PC-9 (cell line): ENCODE measurements around the gene LSM2. TPM values are rescaled to one million over a fixed set of nuclear protein-coding genes. Genes with fewer than 3 reads are reported as not detected.

ENCODE experiments used
- BruUV-seq: library from RNA; stranded (reverse); fragments of 400-500 nt; replicated peaks from 2 replicates; lab custom pipeline; 2021; lab: Mats Ljungman, UMichigan
- CTCF ChIA-PET: fragments of 300-600 bp; sonication (Branson Sonifier 250); formaldehyde crosslinking; loops from one replicate; lab custom pipeline; 2022; ENCODE audit warnings: antibody characterized with exemption; lab: Charles Lee
- POLR2A ChIA-PET: fragments of 300-600 bp; sonication (Branson Sonifier 250); formaldehyde crosslinking; loops from one replicate; lab custom pipeline; 2022; ENCODE audit warnings: antibody characterized with exemption; ENCODE audit not compliant: unreplicated experiment; lab: Charles Lee
- DNase-seq, 2 experiments: peaks; one replicate each; pipeline versions ENCODE4 v3.0.0 to v3.0.0-alpha.2; 2015 to 2022; ENCODE audit warnings: mixed read lengths in 1 of 2
- H2AFZ ChIP-seq: fragments of 200-600 bp; sonication (generic); 2 replicates; pipeline ENCODE4 v1.8.1; 2017; ENCODE audit warnings: antibody characterized with exemption
- H3F3A ChIP-seq: fragments of 200-600 bp; sonication (generic); 2 replicates; pipeline ENCODE4 v1.8.1; 2017; ENCODE audit warnings: antibody characterized with exemption, mild to moderate bottlenecking, low read depth; ENCODE audit not compliant: insufficient read depth
- H3K27ac ChIP-seq: fragments of 200-600 bp; sonication (generic); 2 replicates; pipeline ENCODE4 v1.6.1; 2016; ENCODE audit warnings: mixed run types
- H3K27me3 ChIP-seq: fragments of 200-600 bp; sonication (generic); 2 replicates; pipeline ENCODE4 v1.6.1; 2016; ENCODE audit warnings: low read depth, mixed run types; ENCODE audit not compliant: insufficient read depth
- H3K36me3 ChIP-seq: fragments of 200-600 bp; sonication (generic); 2 replicates; pipeline ENCODE4 v1.6.1; 2016; ENCODE audit warnings: low read depth, mixed run types
- H3K4me1 ChIP-seq: fragments of 200-600 bp; sonication (generic); replicated peaks from 2 replicates; pipeline ENCODE4 v1.6.1; 2016; ENCODE audit warnings: mixed run types; ENCODE audit not compliant: insufficient read depth
- H3K4me2 ChIP-seq: fragments of 200-600 bp; sonication (generic); 2 replicates; pipeline ENCODE4 v1.6.1; 2017; ENCODE audit warnings: mixed run types
- H3K4me3 ChIP-seq: fragments of 200-600 bp; sonication (generic); 2 replicates; pipeline ENCODE4 v1.6.1; 2016; ENCODE audit warnings: mixed run types
- H3K79me2 ChIP-seq: fragments of 200-600 bp; sonication (generic); 2 replicates; pipeline ENCODE4 v1.6.1; 2017; ENCODE audit warnings: low read depth, mixed run types
- H3K9me2 ChIP-seq: fragments of 200-600 bp; sonication (generic); 2 replicates; pipeline ENCODE4 v1.8.1; 2017; ENCODE audit warnings: mild to moderate bottlenecking; ENCODE audit not compliant: insufficient read depth
- H3K9me3 ChIP-seq: fragments of 200-600 bp; sonication (generic); 2 replicates; pipeline ENCODE4 v1.8.1; 2016; ENCODE audit warnings: low read depth; ENCODE audit not compliant: insufficient read depth
- H4K20me1 ChIP-seq: fragments of 200-600 bp; sonication (generic); 2 replicates; pipeline ENCODE4 v1.8.1; 2017; ENCODE audit not compliant: insufficient read depth
- EZH2 ChIP-seq: fragments of 200-600 bp; sonication (generic); IDR thresholded peaks from 2 replicates; pipeline ENCODE4 v1.8.0; 2017; ENCODE audit warnings: antibody characterized with exemption, low read depth
- intact Hi-C: fragments of 100-400 bp; cut with micrococcal nuclease; formaldehyde crosslinking; loops from one replicate; pipeline ENCODE4 v1.10.0; 2022; ENCODE audit not compliant: unreplicated experiment
- total RNA-seq: library from RNA; stranded (reverse); gene quantifications from 2 replicates; pipeline ENCODE4 v1.2.3, GENCODE V29; 2021
- TF ChIP-seq, protein P1 (sequence below): fragments of 200-600 bp; sonication (generic); conservative IDR thresholded peaks from 2 replicates; pipeline ENCODE4 v1.6.1; 2017; ENCODE audit warnings: mixed run types, antibody characterized with exemption, mild to moderate bottlenecking, moderate library complexity

LSM2 gene
- total RNA-seq, 1 experiment from 2014 or later: 74.3 TPM

GRCh38 chr6:31767096-31767645, 39.6 kb downstream of the LSM2 start:
- no peaks in the 10 kb centered on the region for H4K20me1 ChIP-seq
- H3K9me3 ChIP-seq: no peaks in the 10 kb centered on the region
- no peaks in the 10 kb centered on the region for H3K79me2 ChIP-seq
- peaks cover 8% of the 10 kb centered on the region; the same call in 1 of the 2 replicates for H3K4me1 ChIP-seq
- H2AFZ ChIP-seq: no peak overlapping the region
- H3K27me3 ChIP-seq: no peaks in the 10 kb centered on the region
- no TSS peak for BruUV-seq
- H3K36me3 ChIP-seq: no peaks in the 10 kb centered on the region
- ChIA-PET POLR2A (no interaction called here), CTCF (no interaction called here)
- no peak overlapping the region for H3K4me2 ChIP-seq
- no peak overlapping the region for H3K27ac ChIP-seq
- peaks cover 14% of the 10 kb centered on the region; the same call in 1 of the 2 replicates for H3F3A ChIP-seq
- intact Hi-C loops: no loop called here
- DNase-seq: no peak
- TF ChIP-seq, protein P1, sequence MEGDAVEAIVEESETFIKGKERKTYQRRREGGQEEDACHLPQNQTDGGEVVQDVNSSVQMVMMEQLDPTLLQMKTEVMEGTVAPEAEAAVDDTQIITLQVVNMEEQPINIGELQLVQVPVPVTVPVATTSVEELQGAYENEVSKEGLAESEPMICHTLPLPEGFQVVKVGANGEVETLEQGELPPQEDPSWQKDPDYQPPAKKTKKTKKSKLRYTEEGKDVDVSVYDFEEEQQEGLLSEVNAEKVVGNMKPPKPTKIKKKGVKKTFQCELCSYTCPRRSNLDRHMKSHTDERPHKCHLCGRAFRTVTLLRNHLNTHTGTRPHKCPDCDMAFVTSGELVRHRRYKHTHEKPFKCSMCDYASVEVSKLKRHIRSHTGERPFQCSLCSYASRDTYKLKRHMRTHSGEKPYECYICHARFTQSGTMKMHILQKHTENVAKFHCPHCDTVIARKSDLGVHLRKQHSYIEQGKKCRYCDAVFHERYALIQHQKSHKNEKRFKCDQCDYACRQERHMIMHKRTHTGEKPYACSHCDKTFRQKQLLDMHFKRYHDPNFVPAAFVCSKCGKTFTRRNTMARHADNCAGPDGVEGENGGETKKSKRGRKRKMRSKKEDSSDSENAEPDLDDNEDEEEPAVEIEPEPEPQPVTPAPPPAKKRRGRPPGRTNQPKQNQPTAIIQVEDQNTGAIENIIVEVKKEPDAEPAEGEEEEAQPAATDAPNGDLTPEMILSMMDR: no peak
- no peak for TF ChIP-seq EZH2
- no peak overlapping the region for H3K4me3 ChIP-seq
- H3K9me2 ChIP-seq: no peaks in the 10 kb centered on the region

DNA sequence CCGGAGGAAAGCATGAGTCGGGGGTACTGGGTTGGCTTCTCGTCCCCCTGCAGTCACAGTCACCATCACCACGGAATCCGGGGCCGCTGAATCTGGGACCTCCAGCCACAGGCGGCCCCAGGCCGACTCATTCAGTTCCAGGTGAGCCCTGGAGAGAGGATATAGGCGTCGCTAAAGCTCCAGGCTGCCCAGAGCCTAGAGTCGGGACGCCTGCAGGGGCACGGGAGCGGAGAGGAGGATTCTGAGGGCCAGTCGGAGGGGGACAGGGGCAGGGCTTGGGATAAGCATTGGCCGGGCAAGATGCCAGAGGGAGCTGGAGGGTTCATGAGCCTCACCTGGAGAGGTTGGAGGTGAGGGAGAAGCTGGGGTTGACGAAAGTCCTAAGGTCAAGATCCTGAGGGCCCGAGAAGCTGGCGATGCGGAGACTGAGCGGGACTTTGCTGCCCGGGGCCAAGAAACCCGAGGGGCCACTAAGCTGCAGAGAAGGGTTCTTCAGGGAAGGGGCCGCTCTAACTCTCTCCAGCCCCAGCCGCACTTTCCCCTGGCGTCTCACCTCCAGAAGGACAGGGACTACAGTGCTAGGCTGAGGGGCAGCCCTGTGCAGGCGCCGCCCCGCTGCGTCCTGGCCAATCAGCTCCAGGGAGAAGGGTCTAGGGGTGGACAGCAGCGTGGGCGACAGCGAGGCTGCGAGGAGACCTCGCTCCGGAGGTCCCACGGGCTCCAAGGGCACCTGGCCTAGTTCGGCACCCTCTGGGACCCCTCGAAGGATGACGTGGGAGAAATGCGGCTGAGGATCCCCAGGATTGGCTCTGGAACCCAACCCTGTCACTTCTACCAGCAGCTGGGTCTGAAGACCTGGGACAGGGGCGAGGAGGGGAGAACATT, 40.6 kb downstream of the LSM2 start:
- Histone ChIP-seq H3K36me3 (no peaks in the 10 kb centered on the region), H2AFZ (no peak overlapping the region), H3K4me1 (peaks cover 8% of the 10 kb centered on the region; the same call in 1 of the 2 replicates), H4K20me1 (no peaks in the 10 kb centered on the region), H3K79me2 (no peaks in the 10 kb centered on the region), H3K9me3 (no peaks in the 10 kb centered on the region), H3K9me2 (no peaks in the 10 kb centered on the region), H3K4me2 (no peak overlapping the region), H3K27ac (no peak overlapping the region), H3K4me3 (no peak overlapping the region), H3F3A (peaks cover 12% of the 10 kb centered on the region; the same call in 1 of the 2 replicates), H3K27me3 (no peaks in the 10 kb centered on the region)
- no peak for TF ChIP-seq EZH2
- TF ChIP-seq, protein P1: no peak
- intact Hi-C loops: no loop called here
- BruUV-seq: no TSS peak
- ChIA-PET CTCF (interaction anchor here (0.5 to 1.0 kb wide), 2 partner anchors 27 to 28 kb away, joined by 3 to 4 read pairs; no protein-coding TSS in a partner anchor), POLR2A (interaction anchor here (0.5 kb wide), 1 partner anchor 28 kb away, joined by 5 read pairs; no protein-coding TSS in a partner anchor)
- no peak for DNase-seq

DNA sequence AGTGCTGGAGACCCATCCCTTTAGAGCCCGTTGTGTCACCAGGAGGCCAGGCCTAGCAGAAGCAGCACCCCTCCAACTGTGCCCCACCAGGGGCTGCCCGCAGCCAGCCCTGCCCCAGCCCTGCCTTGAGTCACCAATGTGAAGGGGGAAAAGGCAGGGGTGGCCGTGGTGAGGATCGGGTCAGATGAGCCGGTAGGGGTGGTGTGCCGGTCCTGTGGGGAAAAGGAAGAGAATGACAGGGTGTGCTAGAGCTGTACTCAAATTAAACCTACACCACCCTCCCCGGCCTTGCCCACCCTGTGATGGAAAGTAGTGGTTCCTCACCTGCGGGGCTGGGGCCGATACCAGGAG, 41.2 kb downstream of the LSM2 start:
- H3K4me2 ChIP-seq: no peak overlapping the region
- CTCF ChIA-PET: interaction anchor here (0.5 to 1.0 kb wide), 2 partner anchors 26 to 27 kb away, joined by 3 to 4 read pairs; no protein-coding TSS in a partner anchor
- BruUV-seq: no TSS peak
- no peak overlapping the region for H2AFZ ChIP-seq
- H3K4me1 ChIP-seq: peaks cover 8% of the 10 kb centered on the region; the same call in 1 of the 2 replicates
- no peaks in the 10 kb centered on the region for H3K36me3 ChIP-seq
- H3K9me3 ChIP-seq: no peaks in the 10 kb centered on the region
- H4K20me1 ChIP-seq: no peaks in the 10 kb centered on the region
- no peak for DNase-seq
- peaks cover 8% of the 10 kb centered on the region; the same call in 1 of the 2 replicates for H3F3A ChIP-seq
- H3K9me2 ChIP-seq: no peaks in the 10 kb centered on the region
- intact Hi-C loops: no loop called here
- H3K79me2 ChIP-seq: no peaks in the 10 kb centered on the region
- H3K27ac ChIP-seq: no peak overlapping the region
- POLR2A ChIA-PET: interaction anchor here (0.5 kb wide), 1 partner anchor 28 kb away, joined by 5 read pairs; no protein-coding TSS in a partner anchor
- no peak overlapping the region for H3K4me3 ChIP-seq
- H3K27me3 ChIP-seq: no peaks in the 10 kb centered on the region
- TF ChIP-seq EZH2: no peak
- TF ChIP-seq, protein P1: no peak
